Mucosa of stomach (tissue), 1 donor: ENCODE measurements around the gene GRPR.
"Not testable (repeated sequence)": the region's sequence is repeated elsewhere in the genome, so short reads cannot be mapped to it uniquely, and the experiment has no call there.

Experiments
- H3K27me3 ChIP-seq: one replicate; pipeline ENCODE4 v1.7.0; 2013; ENCODE audit warnings: mild to moderate bottlenecking, low read length; ENCODE audit not compliant: control insufficient read depth, insufficient read depth
- H3K36me3 ChIP-seq: one replicate; pipeline ENCODE4 v1.7.0; 2013; ENCODE audit warnings: low read length; ENCODE audit not compliant: control insufficient read depth, insufficient read depth
- H3K4me1 ChIP-seq: one replicate; pipeline ENCODE4 v1.7.0; 2013; ENCODE audit warnings: mild to moderate bottlenecking, low read length; ENCODE audit not compliant: control insufficient read depth, insufficient read depth
- H3K4me3 ChIP-seq: one replicate; pipeline ENCODE4 v1.7.0; 2013; ENCODE audit warnings: low read length
- H3K9ac ChIP-seq: one replicate; pipeline ENCODE4 v1.7.0; 2013; ENCODE audit warnings: mild to moderate bottlenecking, low read length, moderate library complexity
- H3K9me3 ChIP-seq: one replicate; pipeline ENCODE4 v1.7.0; 2013; ENCODE audit warnings: mild to moderate bottlenecking, low read length, moderate library complexity; ENCODE audit not compliant: control insufficient read depth
- donor health status: Pancreatic carcinoma.

The GRPR gene

GRCh38 chrX:16162391-16162790 is 39.0 kb downstream of the GRPR start:
- Histone ChIP-seq H3K4me1 (no peaks in the 10 kb centered on the region), H3K36me3 (no peaks in the 10 kb centered on the region), H3K9me3 (no peaks in the 10 kb centered on the region), H3K4me3 (no peak overlapping the region), H3K27me3 (no peaks in the 10 kb centered on the region), H3K9ac (no peak overlapping the region)

- no peaks in the 10 kb centered on the region for H3K9me3 ChIP-seq
- no peaks in the 10 kb centered on the region for H3K27me3 ChIP-seq
- H3K4me1 ChIP-seq, result no peaks in the 10 kb centered on the region
- no peaks in the 10 kb centered on the region for H3K36me3 ChIP-seq
- H3K4me3 ChIP-seq, result no peak overlapping the region
- H3K9ac ChIP-seq, result no peak overlapping the region
Measured at GRCh38 chrX:16164748-16165147, 41.4 kb downstream of the GRPR start.

DNA sequence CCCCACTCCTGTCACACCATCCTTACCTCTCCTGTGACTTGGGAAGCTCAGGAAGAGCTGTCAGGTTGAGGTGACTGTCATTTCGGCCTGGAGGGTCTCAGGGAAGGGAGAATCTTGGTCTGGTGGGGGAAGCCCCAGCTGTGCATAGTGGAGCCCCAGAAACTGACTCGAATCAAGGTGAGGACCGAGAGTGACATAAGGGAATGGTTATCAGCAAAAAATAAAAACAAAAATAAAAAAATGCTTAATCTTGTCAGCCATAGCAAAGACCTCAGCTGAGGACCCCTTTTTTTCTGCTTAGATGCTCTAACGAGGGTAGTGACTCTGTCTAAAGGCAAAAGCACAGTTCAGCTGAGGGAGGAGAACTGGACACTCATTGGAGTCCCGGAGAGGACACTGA is 43.8 kb downstream of the GRPR start, which contains the start of gene MAGEB17:
Gene MAGEB17 (plus strand): TSS at position 301 of the 400 bp plus-strand sequence. CDS start 2,902 bp downstream, outside the sequence.
- Histone ChIP-seq H3K27me3 (no peaks in the 10 kb centered on the region), H3K9ac (no peak within 1 kb of the TSS), H3K36me3 (no peaks in the 10 kb centered on the region), H3K4me1 (no peaks in the 10 kb centered on the region), H3K9me3 (no peaks in the 10 kb centered on the region), H3K4me3 (no peak within 1 kb of the TSS)

GRCh38 chrX:16171039-16171438 is 47.7 kb downstream of the GRPR start:
- Histone ChIP-seq H3K9ac (no peak overlapping the region), H3K27me3 (no peaks in the 10 kb centered on the region), H3K4me3 (no peak overlapping the region), H3K4me1 (no peaks in the 10 kb centered on the region), H3K36me3 (no peaks in the 10 kb centered on the region), H3K9me3 (no peaks in the 10 kb centered on the region)

- no peaks in the 10 kb centered on the region for H3K4me1 ChIP-seq
- no peak overlapping the region for H3K4me3 ChIP-seq
- H3K36me3 ChIP-seq, result no peaks in the 10 kb centered on the region
- H3K9ac ChIP-seq, result no peak overlapping the region
- H3K27me3 ChIP-seq, result no peaks in the 10 kb centered on the region
- H3K9me3 ChIP-seq, result no peaks in the 10 kb centered on the region
Measured at GRCh38 chrX:16171944-16172343, 48.6 kb downstream of the GRPR start.

DNA sequence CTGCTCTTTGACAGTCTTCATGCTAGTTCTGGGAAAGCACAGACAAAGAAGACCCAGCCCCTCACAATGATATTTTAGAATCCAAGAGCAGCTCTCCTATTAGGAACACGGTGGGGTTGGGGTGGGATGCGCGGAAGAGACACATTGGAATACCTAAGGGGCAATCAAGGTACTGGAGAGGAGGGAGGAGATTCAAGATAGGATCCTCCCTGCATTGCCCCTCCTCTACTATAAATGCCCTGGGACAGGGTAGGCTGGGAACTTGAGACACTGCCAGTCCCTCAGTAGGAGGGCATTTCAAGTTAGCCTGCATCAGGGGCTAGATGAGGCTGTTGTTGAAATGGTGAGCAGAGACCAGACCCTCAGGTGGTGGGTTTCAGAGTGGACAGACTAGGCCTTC is 49.0 kb downstream of the GRPR start:
- H3K9me3 ChIP-seq, result no peaks in the 10 kb centered on the region

GRCh38 chrX:16175329-16176061 is 52.1 kb downstream of the GRPR start:
- Histone ChIP-seq H3K9ac (no peak overlapping the region), H3K4me1 (no peaks in the 10 kb centered on the region), H3K36me3 (no peaks in the 10 kb centered on the region), H3K4me3 (no peak overlapping the region), H3K9me3 (no peaks in the 10 kb centered on the region), H3K27me3 (no peaks in the 10 kb centered on the region)

More for the DNA sequence above, 49.0 kb downstream of the GRPR start:
- Histone ChIP-seq H3K4me3 (no peak overlapping the region), H3K27me3 (no peaks in the 10 kb centered on the region), H3K4me1 (no peaks in the 10 kb centered on the region), H3K36me3 (no peaks in the 10 kb centered on the region), H3K9ac (no peak overlapping the region)

- Histone ChIP-seq H3K9ac (no peak overlapping the region), H3K4me3 (no peak overlapping the region), H3K36me3 (no peaks in the 10 kb centered on the region), H3K4me1 (no peaks in the 10 kb centered on the region), H3K9me3 (no peaks in the 10 kb centered on the region), H3K27me3 (no peaks in the 10 kb centered on the region)
Measured at GRCh38 chrX:16177260-16177659, 53.9 kb downstream of the GRPR start.

DNA sequence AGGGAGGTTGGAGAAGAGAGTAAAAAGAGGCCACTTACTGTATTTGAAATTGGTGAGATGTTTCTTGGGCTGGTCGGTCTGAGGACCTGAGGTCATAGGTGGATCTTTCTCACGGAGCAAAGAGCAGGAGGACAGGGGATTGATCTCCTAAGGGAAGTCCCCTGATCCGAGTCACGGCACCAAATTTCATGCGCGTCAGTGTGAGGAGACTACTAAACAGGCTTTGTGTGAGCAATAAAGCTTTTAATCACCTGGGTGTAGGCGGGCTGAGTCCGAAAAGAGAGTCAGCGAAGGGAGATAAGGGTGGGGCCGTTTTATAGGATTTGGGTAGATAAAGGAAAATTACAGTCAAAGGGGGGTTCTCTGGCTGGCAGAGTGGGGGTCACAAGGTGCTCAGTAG is 60.5 kb downstream of the GRPR start:
- H3K9ac ChIP-seq, H3K4me3 ChIP-seq, H3K36me3 ChIP-seq, H3K9me3 ChIP-seq, H3K4me1 ChIP-seq, H3K27me3 ChIP-seq: not testable (repeated sequence)

DNA sequence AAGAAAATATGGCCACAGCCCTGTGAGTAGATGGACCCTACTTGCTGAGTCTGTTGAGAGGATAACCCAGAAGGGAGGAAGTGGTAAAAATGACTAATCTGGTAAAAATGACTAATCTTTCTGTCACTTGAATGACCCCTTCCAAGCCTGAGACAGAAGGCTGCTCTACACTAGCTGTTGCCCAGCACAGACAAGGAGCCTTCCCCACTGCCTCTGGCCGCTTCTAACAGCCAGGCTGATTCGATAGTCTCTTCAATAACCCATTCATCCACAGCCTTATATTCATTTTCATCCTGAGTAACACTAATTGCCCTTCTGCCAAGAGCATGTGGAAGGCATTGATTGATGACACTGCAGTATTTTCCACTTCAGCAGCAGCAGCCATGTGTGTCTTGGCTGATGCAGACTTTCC is 62.4 kb downstream of the GRPR start:
- Histone ChIP-seq H3K9me3 (no peaks in the 10 kb centered on the region), H3K4me1 (no peaks in the 10 kb centered on the region), H3K4me3 (no peak overlapping the region), H3K9ac (no peak overlapping the region), H3K27me3 (no peaks in the 10 kb centered on the region), H3K36me3 (no peaks in the 10 kb centered on the region)

DNA sequence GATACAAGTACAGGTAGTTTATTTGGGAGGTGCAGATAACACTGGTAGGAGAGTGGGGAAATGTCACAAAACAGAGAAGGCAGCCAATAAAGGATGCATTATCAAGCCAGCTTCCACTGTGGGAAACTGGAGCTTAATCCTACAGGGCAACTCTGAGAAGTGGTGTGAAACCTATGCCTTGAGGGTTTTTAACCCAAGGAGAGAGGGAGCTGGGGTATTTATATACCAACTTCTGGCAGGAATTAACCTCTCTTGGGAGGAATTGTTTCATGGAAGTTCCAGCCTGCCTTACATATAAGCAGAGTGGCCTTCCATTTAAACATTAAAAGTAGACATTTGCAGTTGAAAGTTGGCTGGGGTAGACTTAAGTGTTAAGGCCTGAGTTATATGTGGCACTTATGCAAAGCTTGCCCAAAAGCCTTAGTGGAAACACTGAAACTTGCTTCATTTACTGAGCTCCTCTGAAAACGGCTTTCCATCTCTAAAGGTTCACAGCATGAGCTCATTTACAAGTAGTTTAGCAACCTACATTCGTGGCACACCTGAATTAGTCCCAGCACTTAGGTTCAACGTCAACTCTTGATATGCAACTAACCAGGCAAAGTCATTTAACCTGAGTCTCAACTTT is 63.1 kb downstream of the GRPR start:
- no peaks in the 10 kb centered on the region for H3K9me3 ChIP-seq
- H3K4me3 ChIP-seq, result no peak overlapping the region
- no peaks in the 10 kb centered on the region for H3K36me3 ChIP-seq
- no peaks in the 10 kb centered on the region for H3K27me3 ChIP-seq
- H3K9ac ChIP-seq, result no peak overlapping the region
- no peaks in the 10 kb centered on the region for H3K4me1 ChIP-seq

GRCh38 chrX:16187024-16187760 is 63.8 kb downstream of the GRPR start:
- H3K4me1 ChIP-seq, result no peaks in the 10 kb centered on the region
- H3K36me3 ChIP-seq, result no peaks in the 10 kb centered on the region
- H3K27me3 ChIP-seq, result no peaks in the 10 kb centered on the region
- no peaks in the 10 kb centered on the region for H3K9me3 ChIP-seq
- H3K4me3 ChIP-seq, result no peak overlapping the region
- H3K9ac ChIP-seq, result no peak overlapping the region
